ENCODE results near the gene P2RY13. TPM values are rescaled to one million over a fixed set of nuclear protein-coding genes. Genes with fewer than 3 reads are reported as not detected.

P2RY13 gene
- total RNA-seq: under 1 TPM; under 0.01 to 0.33 TPM

- WGBS, 2 donors: 76 to 91% methylated on average over 1 of the region's 1 CpG
- H3K9me3 ChIP-seq: no peaks in the 10 kb centered on the region
- H3K36me3 ChIP-seq (replicated peaks in 1 of 2; ENCODE audit: insufficient read depth in 1 of 2, low read depth in 2 of 2): no peaks in the 10 kb centered on the region
- no peak within 1 kb of the TSS for H3K27ac ChIP-seq
- no peaks in the 10 kb centered on the region for H3K27me3 ChIP-seq
- DNase-seq: no peak
- intact Hi-C loops (cut with DNase I): no loop called here
- TF ChIP-seq, protein P1, sequence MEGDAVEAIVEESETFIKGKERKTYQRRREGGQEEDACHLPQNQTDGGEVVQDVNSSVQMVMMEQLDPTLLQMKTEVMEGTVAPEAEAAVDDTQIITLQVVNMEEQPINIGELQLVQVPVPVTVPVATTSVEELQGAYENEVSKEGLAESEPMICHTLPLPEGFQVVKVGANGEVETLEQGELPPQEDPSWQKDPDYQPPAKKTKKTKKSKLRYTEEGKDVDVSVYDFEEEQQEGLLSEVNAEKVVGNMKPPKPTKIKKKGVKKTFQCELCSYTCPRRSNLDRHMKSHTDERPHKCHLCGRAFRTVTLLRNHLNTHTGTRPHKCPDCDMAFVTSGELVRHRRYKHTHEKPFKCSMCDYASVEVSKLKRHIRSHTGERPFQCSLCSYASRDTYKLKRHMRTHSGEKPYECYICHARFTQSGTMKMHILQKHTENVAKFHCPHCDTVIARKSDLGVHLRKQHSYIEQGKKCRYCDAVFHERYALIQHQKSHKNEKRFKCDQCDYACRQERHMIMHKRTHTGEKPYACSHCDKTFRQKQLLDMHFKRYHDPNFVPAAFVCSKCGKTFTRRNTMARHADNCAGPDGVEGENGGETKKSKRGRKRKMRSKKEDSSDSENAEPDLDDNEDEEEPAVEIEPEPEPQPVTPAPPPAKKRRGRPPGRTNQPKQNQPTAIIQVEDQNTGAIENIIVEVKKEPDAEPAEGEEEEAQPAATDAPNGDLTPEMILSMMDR (IDR thresholded peaks at IDR 0.05): no peak
- TF ChIP-seq POLR2A (IDR thresholded peaks at IDR 0.05): peak in 1 of 3 donors; percentile 21
- no peaks in the 10 kb centered on the region for H3K4me1 ChIP-seq
- no peak for ATAC-seq
- no peak within 1 kb of the TSS for H3K4me3 ChIP-seq
Observed at GRCh38 chr3:151329363-151329762, at the start of gene P2RY13. Gene P2RY13, minus strand, starts transcription at chr3:151329549. Its CDS starts 21 bp downstream, at chr3:151329528.

GRCh38 chr3:151377768-151378385, 48.5 kb upstream of the P2RY13 start:
- H3K4me3 ChIP-seq: no peak overlapping the region
- DNase-seq: no peak
- H3K27me3 ChIP-seq: no peaks in the 10 kb centered on the region
- WGBS, 2 donors: 74 to 82% methylated on average over 8 of the region's 8 CpGs
- no peaks in the 10 kb centered on the region for H3K9me3 ChIP-seq
- ATAC-seq: no peak
- TF ChIP-seq, protein P1 (IDR thresholded peaks at IDR 0.05): no peak
- no peak for TF ChIP-seq POLR2A (IDR thresholded peaks at IDR 0.05)
- no peak overlapping the region for H3K27ac ChIP-seq
- intact Hi-C loops (cut with DNase I): no loop called here
- H3K4me1 ChIP-seq: no peaks in the 10 kb centered on the region
- no peaks in the 10 kb centered on the region for H3K36me3 ChIP-seq (replicated peaks in 1 of 2; ENCODE audit: insufficient read depth in 1 of 2, low read depth in 2 of 2)

DNA sequence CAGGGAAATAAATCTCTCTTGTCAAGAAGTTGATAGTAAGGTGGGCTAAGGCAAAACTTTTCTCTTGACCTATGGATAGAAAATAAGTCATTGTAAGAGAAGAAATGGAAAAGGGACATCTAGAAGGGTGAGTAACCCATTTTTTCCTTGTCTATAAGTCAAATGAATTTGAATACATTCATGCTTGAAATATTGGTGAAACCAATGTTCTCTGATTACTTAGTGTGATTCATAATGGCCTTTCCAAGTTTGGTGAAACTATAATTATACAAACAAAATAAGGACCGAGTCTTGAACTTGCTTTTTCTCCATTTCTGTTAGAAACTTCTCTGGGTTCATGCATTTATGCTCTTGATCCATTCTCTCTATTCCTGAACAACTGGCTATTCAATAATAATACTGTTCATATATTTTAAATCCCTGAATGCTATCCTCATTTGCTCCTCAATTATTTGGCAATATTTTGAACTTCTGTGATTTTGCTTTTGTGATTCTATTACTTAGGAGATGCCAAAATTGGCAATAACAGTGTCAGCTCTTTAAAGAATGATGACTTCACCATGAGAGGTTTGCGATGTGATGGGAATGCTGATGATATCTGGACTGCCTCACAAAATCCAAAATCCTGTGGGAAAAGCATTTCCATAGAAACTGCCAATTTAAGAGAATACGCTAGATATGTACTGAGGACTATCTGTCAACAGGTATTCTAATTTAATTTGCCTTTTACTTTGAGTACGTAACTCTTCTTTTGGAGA, 42.9 kb upstream of the P2RY13 start:
- no peaks in the 10 kb centered on the region for H3K36me3 ChIP-seq (replicated peaks in 1 of 2; ENCODE audit: insufficient read depth in 1 of 2, low read depth in 2 of 2)
- H3K27ac ChIP-seq: no peak overlapping the region
- ATAC-seq: no peak
- no peak overlapping the region for H3K4me3 ChIP-seq
- H3K9me3 ChIP-seq: no peaks in the 10 kb centered on the region
- intact Hi-C loops (cut with DNase I): no loop called here
- no peaks in the 10 kb centered on the region for H3K4me1 ChIP-seq
- WGBS, 2 donors: 82 to 90% methylated on average over 4 of the region's 4 CpGs
- TF ChIP-seq, protein P1 (IDR thresholded peaks at IDR 0.05): no peak
- no peak for TF ChIP-seq POLR2A (IDR thresholded peaks at IDR 0.05)
- H3K27me3 ChIP-seq: no peaks in the 10 kb centered on the region
- no peak for DNase-seq

DNA sequence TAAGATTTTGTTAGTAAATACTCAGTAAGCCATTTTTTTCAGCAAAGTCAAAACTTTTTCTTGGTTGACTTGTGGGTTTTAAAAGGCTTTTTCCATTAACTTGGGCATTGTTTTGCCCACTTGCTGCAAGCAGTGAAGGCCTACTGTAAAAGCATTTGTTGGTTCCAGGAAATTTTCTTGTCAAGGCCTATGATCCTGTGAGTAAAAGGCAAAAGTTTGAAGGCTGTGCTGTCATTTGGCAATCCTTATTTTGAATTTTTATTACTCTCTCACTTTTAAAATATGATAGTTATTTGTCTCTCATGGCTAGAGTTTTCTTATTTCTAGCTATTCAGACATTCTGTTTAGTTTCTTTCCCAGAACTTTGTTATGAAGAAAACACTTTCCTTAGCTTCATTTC, 42.2 kb upstream of the P2RY13 start:
- Histone ChIP-seq H3K4me1 (no peaks in the 10 kb centered on the region), H3K27me3 (no peaks in the 10 kb centered on the region), H3K9me3 (no peaks in the 10 kb centered on the region), H3K4me3 (no peak overlapping the region), H3K36me3 (replicated peaks in 1 of 2; ENCODE audit: insufficient read depth in 1 of 2, low read depth in 2 of 2) (no peaks in the 10 kb centered on the region), H3K27ac (no peak overlapping the region)
- intact Hi-C loops (cut with DNase I): no loop called here
- TF ChIP-seq POLR2A (IDR thresholded peaks at IDR 0.05): no peak
- TF ChIP-seq, protein P1 (IDR thresholded peaks at IDR 0.05): no peak
- DNase-seq: no peak
- ATAC-seq: no peak

Measured in body of pancreas (tissue), 4 donors.